Measurements from ENCODE around the gene MPV17L.

DNA sequence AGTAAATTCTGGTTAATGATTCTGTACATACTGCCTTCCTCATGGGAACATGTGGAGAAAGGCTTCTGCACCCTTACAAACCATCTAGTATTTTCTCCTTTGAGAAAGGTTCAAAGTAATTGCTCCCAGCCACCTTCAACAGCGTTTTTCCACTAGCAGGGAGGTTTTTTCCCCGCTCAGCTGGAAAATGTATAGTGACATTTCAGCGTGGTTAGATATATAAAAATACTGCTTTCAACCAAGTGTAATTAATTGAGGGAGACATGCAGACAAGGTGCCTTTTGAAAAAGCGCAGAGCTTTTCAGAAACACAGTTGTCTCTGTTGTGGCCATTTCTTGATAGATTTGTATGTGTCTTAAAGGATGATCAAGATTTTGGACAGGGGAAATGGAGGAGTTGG, 44.0 kb downstream of the MPV17L start:
- TF ChIP-seq, protein P1, sequence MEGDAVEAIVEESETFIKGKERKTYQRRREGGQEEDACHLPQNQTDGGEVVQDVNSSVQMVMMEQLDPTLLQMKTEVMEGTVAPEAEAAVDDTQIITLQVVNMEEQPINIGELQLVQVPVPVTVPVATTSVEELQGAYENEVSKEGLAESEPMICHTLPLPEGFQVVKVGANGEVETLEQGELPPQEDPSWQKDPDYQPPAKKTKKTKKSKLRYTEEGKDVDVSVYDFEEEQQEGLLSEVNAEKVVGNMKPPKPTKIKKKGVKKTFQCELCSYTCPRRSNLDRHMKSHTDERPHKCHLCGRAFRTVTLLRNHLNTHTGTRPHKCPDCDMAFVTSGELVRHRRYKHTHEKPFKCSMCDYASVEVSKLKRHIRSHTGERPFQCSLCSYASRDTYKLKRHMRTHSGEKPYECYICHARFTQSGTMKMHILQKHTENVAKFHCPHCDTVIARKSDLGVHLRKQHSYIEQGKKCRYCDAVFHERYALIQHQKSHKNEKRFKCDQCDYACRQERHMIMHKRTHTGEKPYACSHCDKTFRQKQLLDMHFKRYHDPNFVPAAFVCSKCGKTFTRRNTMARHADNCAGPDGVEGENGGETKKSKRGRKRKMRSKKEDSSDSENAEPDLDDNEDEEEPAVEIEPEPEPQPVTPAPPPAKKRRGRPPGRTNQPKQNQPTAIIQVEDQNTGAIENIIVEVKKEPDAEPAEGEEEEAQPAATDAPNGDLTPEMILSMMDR (conservative IDR thresholded peaks at IDR 0.05; ENCODE audit: low read depth, low read length) = no peak
- no peak for TF ChIP-seq EZH2 (IDR thresholded peaks at IDR 0.05; ENCODE audit: borderline replicate concordance, low read depth, low read length, poor library complexity, severe bottlenecking)

Data from A673 (cell line).